ENCODE data around the gene EML4. TPM values are rescaled to one million over a fixed set of nuclear protein-coding genes. Genes with fewer than 3 reads are reported as not detected.

EML4 gene
- total and polyA plus RNA-seq, 9 of the 15 experiments (the other 6 are each of a cell fraction or from before 2014, with no cell fraction given) = 14.7 to 48.3 (median 36.5) TPM

DNA sequence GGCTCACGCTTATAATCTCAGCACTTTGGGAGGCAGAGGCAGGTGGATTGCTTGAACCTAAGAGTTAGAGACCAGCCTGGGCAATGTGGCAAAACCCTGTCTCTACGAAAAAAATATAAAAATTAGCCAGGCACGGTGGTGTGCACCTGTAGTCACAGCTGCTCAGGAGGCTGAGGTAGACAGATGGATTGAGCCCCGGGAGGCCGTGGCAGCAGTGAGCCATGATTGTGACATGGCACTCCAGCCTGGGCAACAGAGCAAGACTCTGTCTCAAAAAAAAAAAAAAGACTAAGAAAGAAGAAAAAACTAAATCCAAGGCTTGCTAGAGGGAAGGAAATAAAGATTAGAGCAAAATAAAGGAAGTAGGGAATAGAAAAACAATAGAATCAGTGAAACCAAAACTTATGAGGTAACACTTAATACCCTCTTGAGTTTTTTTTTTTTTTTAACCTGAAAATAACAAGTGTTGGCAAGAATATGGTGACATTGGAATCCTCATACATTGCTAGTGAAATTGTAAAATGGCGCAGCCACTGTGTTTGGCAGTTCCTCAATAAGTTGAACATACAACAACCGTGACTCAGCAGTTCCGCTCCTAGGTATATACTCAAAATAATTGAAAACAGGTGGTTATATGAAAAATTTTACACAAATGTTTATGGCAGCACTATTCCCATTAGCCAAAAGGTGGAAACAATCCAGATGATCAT, 85.2 kb downstream of the EML4 start:
- peaks cover 4% of the 10 kb centered on the region; the same call in 2 of the 3 replicates for H3K36me3 ChIP-seq (ENCODE audit: control insufficient read depth, insufficient read depth, low read length)
- H3K27ac ChIP-seq (ENCODE audit: extremely low read depth, low read depth, low read length) = no peak overlapping the region
- 90% methylated on average over 7 of the region's 8 CpGs for WGBS (ENCODE audit: insufficient coverage, low coverage, missing lambda C conversion rate)
- no peaks in the 10 kb centered on the region for H3K79me2 ChIP-seq (ENCODE audit: control insufficient read depth, insufficient read depth, low read length)
- H3K9me3 ChIP-seq (replicated peaks; ENCODE audit: control insufficient read depth, insufficient read depth, low read depth, low read length) = no peaks in the 10 kb centered on the region
- no TSS peak for BruUV-seq (replicated peaks)
- in situ Hi-C loops (cut with MboI) (no loop called here), intact Hi-C loops (cut with micrococcal nuclease) (no loop called here)
- H3K4me2 ChIP-seq (ENCODE audit: insufficient read depth, low read length) = no peak overlapping the region
- ATAC-seq = no peak
- POLR2A ChIA-PET = no interaction called here
- no peaks in the 10 kb centered on the region for H3K27me3 ChIP-seq (ENCODE audit: control insufficient read depth in 2 of 2, insufficient read depth in 2 of 2, low read length in 2 of 2)
- no peak overlapping the region for H3K4me3 ChIP-seq
- no peak overlapping the region for H3K9ac ChIP-seq (ENCODE audit: insufficient read depth in 1 of 2, low read depth in 2 of 2, low read length in 2 of 2)
- H2AFZ ChIP-seq (ENCODE audit: low read depth, low read length) = no peak overlapping the region
- no peaks in the 10 kb centered on the region for H3K9me1 ChIP-seq (ENCODE audit: control insufficient read depth, insufficient read depth, low read length)
- no peak for FAIRE-seq
- no peaks in the 10 kb centered on the region for H4K20me1 ChIP-seq (replicated peaks; ENCODE audit: control insufficient read depth, insufficient read depth, low read length)
- CTCF ChIA-PET (ENCODE audit: low intra/inter-chr PET ratio) = interaction anchor here (0.6 kb wide), 1 partner anchor 137 kb away, joined by 5 read pairs; no protein-coding TSS in a partner anchor
- DNase-seq (ENCODE audit: extremely low read depth in 1 of 4, low spot score in 3 of 4) = no peak
- no peaks in the 10 kb centered on the region; a peak in 1 of 5 replicates for H3K4me1 ChIP-seq (replicated peaks in 1 of 2; ENCODE audit: control insufficient read depth in 2 of 2, insufficient read depth in 2 of 2, low read length in 2 of 2)
- TF ChIP-seq C11orf30 (IDR thresholded peaks at IDR 0.05; ENCODE audit: low read depth) (peak; percentile 52; the same call in 1 of the 2 replicates), CXXC5 (CRISPR knock-in tag; IDR thresholded peaks at IDR 0.05) (no peak), ZNF316 (IDR thresholded peaks at IDR 0.05) (peak; percentile 55), RHOXF2B (CRISPR knock-in tag; conservative IDR thresholded peaks at IDR 0.05) (no peak), SNRNP70 (optimal IDR thresholded peaks at IDR 0.05; ENCODE audit: low read depth, low read length) (no peak), NCOA1 (IDR thresholded peaks at IDR 0.05; ENCODE audit: low read depth) (no peak), ZNF644 (tag; IDR thresholded peaks at IDR 0.05; ENCODE audit: low read depth) (no peak), ZFP36 (IDR thresholded peaks at IDR 0.05; ENCODE audit: low read depth, low read length, partially characterized antibody) (no peak), ILF3 (IDR thresholded peaks at IDR 0.05; ENCODE audit: borderline replicate concordance) (no peak), SRF (CRISPR knock-in tag; IDR thresholded peaks at IDR 0.05) (no peak), ZNF76 (CRISPR knock-in tag; IDR thresholded peaks at IDR 0.05; ENCODE audit: borderline replicate concordance) (no peak), ETS2 (tag; IDR thresholded peaks at IDR 0.05; ENCODE audit: borderline replicate concordance, poor library complexity, severe bottlenecking) (no peak), MAFK (IDR thresholded peaks at IDR 0.05; ENCODE audit: low read length) (peak; percentile 37; the same call in 1 of the 2 replicates), POLR3A (IDR thresholded peaks at IDR 0.05; ENCODE audit: borderline replicate concordance, extremely low read depth, insufficient read depth, insufficient read length) (no peak), RBM17 (IDR thresholded peaks at IDR 0.05; ENCODE audit: borderline replicate concordance, low read depth, low read length) (no peak), DNMT1 (IDR thresholded peaks at IDR 0.05) (no peak), MAFG (tag; conservative IDR thresholded peaks at IDR 0.05) (peak; percentile 66), ELF4 (CRISPR knock-in tag; IDR thresholded peaks at IDR 0.05) (no peak)
- TF ChIP-seq, protein P1, sequence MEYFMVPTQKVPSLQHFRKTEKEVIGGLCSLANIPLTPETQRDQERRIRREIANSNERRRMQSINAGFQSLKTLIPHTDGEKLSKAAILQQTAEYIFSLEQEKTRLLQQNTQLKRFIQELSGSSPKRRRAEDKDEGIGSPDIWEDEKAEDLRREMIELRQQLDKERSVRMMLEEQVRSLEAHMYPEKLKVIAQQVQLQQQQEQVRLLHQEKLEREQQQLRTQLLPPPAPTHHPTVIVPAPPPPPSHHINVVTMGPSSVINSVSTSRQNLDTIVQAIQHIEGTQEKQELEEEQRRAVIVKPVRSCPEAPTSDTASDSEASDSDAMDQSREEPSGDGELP (CRISPR knock-in tag; IDR thresholded peaks at IDR 0.05; ENCODE audit: borderline replicate concordance) = no peak
- TF ChIP-seq, protein P2, sequence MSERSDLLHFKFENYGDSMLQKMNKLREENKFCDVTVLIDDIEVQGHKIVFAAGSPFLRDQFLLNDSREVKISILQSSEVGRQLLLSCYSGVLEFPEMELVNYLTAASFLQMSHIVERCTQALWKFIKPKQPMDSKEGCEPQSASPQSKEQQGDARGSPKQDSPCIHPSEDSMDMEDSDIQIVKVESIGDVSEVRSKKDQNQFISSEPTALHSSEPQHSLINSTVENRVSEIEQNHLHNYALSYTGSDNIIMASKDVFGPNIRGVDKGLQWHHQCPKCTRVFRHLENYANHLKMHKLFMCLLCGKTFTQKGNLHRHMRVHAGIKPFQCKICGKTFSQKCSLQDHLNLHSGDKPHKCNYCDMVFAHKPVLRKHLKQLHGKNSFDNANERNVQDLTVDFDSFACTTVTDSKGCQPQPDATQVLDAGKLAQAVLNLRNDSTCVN (CRISPR knock-in tag; IDR thresholded peaks at IDR 0.05) = no peak
- TF ChIP-seq, protein P3, sequence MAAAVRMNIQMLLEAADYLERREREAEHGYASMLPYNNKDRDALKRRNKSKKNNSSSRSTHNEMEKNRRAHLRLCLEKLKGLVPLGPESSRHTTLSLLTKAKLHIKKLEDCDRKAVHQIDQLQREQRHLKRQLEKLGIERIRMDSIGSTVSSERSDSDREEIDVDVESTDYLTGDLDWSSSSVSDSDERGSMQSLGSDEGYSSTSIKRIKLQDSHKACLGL (CRISPR knock-in tag; IDR thresholded peaks at IDR 0.05; ENCODE audit: borderline replicate concordance, poor library complexity, severe bottlenecking) = no peak
